Kidney tubule cell (primary cell): Measurements from ENCODE around the gene CLNK.
A peak's percentile ranks its signal among the peaks of the same experiment; 100 is the strongest.

Experiments used
- DNase-seq: peaks from one replicate; pipeline ENCODE4 v3.0.0-alpha.2; 2018; ENCODE audit warnings: low spot score

The CLNK gene

DNA sequence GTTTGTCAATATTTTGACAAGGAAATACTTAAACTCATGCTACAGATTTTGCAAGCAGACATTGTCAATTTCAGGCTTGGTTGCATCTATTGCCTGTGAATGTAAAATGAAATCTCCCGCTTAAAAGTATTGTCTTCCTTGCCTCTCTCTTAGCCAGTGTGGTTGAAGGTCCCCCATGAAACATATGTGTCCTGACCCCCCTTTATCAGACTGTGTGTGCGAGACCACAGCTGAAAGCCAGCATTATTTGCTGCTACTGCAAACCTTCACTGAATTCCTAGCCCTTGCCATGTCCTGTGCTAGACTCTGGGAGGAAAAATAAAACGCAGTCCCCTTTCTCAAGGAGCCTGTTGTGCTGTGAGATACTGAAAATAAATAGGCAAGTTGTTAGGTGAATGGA, 16.6 kb upstream of the CLNK start:
- no peak for DNase-seq

DNA sequence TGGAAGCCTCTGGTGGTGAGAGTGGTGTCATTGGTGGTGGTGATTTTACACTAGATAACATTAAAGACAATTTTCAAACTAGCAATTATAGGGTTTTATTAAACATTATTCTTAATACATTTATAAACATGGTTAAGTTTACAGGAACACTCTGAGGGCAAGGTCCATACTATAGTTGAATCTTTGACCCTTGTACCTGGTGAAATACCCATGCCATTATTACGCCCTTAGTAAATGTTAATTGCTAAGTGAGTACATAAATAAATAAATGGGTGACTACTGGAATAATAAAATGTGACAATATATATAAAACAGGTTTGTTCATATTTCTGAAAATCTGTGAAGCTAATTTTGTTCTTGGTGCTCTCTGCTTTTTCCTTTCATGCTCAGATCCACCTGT, 13.6 kb upstream of the CLNK start:
- no peak for DNase-seq

DNA sequence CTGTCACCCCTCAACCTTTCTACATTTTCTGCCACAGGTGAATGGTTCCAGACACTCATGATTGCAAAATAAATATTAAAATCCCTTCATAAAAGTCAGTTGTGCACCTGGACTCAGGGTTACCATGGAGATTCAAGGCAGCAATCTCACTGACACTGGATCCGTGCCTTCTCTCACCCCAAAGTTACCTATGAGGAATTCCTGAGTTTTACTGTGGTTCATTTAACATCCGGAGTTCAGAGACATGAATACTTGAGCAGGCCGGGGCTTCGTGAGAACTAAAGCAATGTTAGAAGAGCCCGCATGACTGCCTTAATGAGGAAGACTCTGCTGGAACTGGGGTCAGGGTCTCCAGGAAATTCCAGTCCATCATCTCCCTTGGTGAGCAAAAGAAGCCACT, 12.5 kb upstream of the CLNK start:
- peak; percentile 64 for DNase-seq

DNA sequence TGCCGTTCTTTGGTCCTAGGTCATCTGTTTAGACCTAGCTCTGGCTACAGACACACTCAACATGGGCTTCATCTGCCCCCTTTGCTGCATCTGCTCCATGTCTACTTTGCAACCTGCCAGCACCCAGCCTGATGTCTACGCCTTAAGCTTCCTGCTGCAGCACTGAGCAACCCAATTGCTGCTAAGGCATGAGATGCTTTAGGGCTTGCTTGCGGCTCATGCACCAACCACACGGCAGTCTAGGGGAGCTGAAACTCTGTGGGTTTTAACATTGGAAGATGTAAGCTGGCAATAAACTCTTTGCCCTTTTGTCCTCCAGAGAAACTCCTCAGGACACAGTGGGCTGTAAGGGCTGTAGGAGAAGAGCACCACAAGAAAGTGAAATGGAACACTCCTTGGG, 11.7 kb upstream of the CLNK start:
- no peak for DNase-seq

DNA sequence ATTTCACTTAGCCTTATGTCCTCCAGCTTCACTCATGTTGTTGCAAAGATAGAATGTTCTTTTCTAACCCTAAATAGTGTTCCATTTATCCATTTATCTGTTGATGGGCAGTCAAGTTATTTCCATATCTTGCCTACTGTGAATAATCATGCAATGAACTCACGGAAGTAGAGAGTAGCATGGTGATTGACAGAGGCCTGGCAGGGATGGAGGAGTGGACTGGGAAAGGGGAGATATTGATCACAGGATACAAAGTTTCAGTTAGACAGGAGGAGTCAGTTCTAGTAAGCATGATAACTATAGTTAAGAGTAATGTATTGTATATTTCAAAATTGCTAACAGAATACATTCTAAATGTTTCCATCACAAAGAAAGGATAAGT, 10.3 kb upstream of the CLNK start:
- DNase-seq = no peak

DNA sequence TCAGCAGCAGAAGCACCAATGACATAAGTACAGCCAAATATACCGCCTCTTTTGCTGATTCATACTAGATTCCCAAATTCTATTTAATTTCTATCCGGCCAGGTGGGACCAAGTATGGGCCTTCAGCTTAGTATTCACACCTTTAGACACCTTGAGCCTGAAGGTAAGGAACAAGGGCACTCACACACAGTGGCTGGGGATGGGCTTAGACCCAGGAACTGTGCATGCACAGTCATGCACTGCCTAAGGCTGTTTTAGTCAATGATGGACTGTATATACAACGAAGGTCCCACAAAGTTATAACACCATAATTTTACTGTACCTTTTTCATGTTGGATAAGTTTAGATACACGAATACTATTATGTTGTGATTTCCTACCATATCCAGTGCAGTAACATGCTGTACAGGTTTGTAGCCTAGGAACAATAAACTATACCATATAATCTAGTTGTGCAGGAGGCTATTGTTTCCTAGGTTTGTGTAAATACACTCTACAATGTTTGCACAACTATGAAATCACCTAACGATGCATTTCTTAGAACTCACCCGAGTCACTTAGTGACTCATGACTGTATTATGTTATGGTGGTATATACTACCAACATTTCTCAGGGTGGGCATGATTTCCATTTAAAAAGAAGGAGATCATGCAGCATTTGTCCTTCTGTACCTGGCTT, 9.7 kb upstream of the CLNK start:
- peak; percentile 19 for DNase-seq

DNA sequence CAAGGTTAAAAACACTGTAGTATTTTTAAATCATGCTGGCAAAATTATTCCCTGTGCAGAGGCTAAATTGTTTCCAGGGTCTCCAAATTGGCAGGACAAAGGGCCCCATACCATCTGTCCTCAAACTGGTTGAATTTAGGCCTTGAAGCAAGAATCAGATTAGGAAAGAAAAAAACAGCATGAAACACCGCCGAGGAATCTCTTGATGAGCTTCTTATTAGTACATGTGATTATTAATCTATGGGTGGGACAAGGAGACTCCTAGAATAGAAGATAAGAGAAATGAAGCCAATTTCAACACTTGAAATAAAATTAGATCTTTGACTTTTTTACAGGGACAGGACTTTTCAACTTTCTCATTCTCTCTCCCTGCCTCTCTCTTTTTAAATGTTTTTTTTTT, 7.1 kb upstream of the CLNK start:
- no peak for DNase-seq

DNA sequence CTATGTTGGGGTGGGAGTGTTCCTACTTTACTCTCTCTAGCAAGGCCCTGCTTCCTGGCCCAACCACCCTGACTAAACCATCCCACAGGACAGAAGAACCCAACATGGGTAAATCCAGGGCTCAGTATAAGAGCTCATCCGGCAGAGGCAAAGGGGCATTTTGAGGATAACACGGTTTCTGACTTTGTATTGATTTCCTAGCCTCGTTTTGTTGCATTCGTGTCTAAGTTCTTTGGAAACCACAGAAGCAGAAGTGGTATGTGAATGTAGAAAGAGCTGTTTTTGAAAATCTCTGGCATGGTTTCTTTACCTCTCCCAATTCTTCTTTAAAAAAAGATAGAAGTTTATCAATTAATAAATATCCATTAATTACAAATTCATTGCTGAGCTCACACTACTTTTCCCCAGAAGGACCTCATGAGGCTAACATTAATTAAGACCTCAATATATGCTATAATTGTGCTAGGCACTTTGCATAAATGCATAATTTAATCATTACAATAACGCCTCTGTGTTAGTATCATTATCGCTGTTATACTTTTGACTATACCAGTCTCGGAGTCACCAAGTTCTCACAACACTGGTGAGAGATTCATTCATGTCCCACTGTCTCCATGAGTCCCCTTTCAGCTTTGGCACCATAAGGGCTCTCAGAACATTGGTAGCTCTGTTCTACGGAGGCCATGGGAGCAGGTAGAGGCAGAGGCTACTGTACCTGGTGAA, 5.8 kb upstream of the CLNK start:
- no peak for DNase-seq

DNA sequence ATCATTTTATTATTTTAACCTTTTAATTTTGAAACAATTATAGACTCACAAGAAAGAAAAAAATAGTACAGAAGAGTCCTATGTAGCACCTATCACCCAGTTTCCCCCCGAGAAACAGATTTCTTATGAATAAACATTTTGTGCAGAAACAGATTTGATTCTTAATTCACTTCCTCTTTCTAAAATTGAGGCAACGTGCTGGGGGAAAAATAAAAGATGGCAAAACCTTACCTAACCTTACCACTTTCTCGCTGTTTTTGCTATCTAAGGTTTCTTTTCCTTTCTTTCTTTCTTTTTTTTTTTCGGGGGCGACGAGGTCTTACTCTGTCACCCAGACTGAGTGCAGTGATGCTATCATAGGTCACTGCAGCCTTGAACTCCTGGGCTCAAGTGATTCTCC, 4.3 kb upstream of the CLNK start:
- no peak for DNase-seq

DNA sequence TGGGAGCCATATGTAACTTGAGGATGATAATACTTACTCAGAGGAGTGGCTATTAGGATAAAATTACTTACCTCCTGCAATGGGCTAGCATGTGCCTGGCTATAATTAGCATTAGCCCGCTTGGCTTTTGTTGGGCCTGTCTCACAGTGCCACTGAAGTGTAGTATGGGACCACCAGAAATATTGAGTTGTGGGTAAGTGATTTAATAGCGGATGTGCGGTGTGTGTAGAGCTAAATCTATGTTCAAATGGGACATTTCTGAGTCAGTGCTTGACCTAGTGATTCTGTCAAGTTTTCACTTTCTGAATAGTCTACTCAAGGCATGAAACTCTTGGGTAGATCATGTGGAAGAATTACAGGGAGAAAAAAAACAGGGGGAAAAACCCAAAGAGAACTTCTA, 3.5 kb upstream of the CLNK start:
- DNase-seq = no peak

DNA sequence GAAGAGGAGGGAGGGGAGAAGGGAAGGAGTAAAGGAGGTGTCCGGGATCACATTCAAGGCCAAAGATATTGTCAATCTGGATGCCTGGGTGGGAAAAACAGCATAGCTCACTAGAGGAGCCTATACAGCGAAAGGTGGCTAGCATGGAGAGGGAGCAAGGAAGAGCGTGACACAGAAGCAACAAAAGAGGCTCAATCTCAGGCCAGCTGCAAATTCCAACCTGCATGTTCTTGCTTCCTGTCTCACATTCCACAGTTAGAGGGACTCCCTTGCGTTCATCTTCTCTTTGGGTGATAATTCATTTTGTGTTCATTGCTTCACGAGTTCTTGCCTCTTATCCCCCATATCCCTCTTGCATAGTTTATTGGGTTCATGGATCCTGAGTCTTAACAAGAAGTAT, 3.0 kb upstream of the CLNK start:
- no peak for DNase-seq

DNA sequence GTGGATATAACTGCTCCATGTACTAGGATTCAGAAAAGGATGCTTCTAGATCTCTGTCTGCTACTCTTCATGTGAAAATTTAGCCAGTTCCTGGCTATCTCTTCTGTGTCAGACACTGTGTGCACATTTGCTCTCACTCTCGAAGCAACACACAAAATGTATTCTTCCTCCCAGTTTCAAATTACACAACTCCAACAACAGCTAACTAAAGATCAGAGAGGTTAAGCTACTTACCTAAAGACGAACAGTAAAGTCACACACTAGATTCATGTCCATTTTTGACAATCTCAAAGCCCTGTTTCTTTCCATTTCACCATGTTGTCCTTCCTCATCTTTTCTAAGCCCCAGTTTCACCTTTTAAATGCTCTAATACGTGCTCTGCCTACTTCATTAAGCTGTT, 2.2 kb downstream of the CLNK start:
- DNase-seq = no peak

DNA sequence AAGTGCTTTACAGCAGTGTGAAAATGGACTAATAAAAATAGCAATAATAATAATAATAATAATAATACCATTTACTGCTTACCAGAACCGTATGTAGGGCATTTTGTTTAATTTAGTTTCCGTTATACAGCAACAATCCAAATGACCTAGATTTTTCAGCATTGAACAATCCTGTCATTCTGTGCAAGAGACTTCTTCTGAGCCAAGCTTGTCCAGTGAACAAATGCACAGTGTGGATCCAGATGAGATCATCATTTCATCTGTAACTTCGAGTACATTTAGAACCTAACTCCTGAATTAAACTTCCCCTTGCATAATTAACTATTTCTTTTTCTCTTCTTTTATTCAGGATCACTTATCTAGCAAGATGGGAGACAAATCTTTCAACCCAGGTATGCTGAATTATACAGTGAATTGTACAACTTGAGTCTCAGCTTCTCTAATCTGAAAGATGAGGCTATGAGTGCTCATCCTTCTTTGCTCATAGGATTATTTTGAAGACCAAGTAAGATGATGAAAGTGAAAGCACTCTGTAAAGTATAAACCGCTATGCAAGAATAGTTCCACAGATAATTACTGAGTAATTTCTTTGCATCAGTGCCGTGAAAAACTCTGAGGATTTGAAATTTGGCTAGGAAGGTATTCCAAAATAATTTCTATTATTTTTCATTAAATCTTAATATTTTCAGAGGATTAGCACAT, 6.6 kb downstream of the CLNK start:
- no peak for DNase-seq

DNA sequence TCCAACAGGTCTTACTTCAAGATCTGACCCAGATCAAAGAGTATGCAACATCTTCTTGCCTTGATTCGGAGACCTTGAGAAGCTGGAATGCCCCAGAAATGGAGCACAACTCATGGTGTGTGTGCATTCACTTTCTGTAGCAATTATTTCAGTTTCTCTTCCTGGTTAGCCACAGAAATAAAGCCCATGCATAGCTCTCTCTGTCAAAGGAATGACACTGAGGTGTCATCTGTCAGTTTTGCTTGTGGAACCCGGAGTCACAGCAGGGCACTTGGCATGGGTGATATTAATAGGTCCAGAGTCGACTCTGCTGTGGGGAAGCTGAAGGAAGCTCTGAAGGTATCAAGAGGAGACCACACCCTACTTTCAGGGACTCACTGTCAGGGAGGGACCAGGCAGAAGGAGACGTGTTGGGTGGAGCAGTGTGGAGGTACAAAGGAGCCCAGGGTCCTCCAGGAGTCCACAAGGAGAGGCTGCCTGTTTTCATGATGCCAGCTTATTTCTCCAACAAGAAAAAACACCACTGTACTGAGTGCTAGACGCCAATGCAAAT, 10.7 kb downstream of the CLNK start:
- DNase-seq = no peak

DNA sequence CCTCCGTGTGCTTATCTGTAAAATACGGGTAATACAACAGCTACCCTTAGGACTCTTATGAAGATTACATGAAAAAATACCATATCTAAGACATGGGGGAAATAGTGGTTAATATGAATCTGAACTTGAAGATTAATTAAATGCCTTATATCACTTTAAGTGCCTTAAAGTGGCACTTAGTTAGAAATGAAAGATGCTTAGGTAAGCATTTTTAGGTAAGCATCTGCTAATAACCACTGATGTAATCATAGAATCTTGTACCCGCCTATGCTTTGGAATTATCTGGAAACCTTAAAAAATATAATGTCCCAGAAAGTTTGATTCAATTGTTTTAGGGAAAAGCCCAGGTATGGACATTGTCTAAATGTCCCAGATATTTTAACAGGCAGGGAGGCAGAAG, 12.2 kb downstream of the CLNK start:
- no peak for DNase-seq

DNA sequence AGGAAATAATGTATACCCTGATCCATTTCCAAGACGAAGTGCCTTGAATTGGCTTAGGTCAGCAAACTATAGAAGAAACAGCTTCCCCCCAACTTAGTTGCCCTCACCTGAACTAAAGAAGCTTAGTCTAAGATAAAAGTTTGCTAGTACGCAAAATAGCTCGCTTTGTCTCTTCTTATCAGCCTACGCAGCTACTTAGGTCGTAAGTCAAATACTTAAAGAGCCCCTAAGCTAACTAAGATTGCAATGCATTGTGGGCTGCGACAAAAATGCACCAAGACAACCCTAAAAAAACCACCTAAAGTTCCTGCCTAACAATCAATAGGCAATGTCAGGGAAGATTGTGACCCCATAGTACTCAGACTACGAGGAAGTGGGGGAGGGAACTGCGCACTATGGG, 12.8 kb downstream of the CLNK start:
- no peak for DNase-seq

DNA sequence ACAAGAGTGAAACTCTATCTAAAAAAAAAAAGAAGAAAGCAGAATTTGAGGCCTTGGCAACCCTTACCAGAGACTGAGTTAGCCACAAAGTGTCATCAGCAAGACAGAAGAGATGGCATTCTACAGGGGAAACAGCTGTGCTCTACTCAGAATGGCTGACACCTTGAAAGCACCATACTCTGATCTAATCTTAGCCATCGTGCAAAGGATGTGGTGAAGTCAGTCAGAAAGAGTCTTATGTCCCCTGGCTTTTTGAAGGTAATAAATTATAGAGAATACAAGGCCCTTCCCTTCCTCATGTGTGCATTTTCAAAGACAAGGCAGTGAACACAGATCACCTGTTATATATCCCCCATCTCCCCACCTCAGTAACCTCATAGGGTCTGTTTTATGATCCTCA, 13.2 kb downstream of the CLNK start:
- no peak for DNase-seq

DNA sequence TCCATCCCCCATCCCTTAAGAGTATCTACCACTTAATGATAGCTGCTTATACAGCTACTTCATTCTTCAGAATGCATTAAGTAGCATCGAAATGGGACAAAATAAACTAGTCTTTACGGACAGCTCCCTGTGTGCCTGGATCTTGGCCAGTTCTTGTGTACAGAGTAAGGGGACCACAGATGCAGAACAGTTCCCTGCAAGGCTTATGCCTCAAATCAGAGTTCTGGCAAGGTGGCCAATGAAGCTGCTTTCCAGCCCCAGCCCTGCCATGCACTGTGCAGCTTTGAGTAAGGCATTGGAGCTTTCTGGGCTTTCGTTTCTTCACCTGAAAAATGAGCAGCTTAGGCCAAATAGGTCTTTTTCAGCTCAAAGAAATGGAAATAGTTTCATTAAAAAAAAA, 14.2 kb downstream of the CLNK start:
- DNase-seq = no peak

DNA sequence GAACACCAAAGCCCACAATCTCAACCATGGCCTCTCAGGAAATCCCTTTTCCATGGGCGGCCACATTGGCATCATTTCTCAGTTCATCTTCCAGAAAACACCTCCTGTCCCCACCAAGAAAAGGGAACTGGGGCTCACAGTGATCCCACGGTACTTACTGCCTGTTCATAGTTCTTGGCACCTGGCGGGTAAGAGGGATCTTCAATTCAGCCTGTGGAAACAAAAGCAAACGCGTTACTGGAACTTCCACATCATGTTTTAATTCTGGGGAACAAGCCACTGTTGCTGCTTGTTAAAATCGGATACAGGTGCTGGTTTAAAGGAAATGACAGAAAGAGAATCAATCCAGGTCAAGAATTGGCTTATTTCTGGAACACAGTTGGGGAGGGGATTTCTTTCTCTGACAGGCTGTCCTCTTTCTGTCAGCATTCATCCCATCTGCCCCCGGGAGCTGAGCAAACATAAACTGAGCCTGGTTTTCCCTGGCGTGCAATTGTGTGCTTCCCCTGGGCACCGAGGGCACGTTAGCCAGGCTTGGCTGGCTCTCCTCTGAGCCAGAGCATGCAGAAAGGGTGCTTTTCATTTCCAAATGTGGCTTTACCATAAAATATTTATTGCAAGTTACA, 16.8 kb downstream of the CLNK start:
- no peak for DNase-seq

DNA sequence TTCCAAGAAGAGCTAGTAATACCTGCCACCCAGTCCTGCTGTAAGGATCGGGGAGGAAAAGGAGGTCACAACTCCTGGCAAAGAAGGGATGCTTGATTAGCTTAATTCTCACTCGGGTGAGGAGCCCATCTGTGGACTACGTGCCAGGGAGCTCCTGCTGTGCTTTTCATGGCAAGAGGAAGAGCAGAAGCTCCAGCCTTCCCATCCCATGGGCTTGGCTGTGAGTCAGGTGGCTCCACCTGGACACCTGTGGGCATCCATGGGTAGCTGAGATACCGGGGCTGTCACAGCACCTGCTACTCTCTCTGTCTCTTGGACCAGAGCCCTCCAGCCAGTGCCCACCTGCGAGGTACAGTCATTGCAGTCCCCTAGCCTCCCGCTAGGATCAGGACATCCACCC, 18.0 kb downstream of the CLNK start:
- no peak for DNase-seq

DNA sequence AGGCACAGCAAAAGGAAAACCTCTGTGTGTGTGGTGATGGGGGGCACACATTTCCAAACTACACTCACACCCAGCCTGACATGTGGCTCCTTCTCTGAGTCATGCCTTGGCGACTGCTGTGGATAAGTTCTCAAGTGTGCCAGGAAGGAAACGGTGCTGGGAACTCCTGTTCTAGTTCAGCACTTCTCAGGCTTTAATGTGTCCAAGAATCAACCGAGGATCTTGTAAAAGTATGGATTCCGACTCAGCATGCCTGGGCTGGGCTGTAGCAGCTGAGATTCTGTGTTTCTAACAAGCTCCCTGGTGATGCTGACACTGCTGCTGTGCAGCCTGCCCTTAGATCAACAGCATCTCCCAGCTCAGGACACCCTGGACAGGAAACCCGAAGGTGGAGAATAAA, 20.2 kb downstream of the CLNK start:
- DNase-seq = peak; percentile 57

DNA sequence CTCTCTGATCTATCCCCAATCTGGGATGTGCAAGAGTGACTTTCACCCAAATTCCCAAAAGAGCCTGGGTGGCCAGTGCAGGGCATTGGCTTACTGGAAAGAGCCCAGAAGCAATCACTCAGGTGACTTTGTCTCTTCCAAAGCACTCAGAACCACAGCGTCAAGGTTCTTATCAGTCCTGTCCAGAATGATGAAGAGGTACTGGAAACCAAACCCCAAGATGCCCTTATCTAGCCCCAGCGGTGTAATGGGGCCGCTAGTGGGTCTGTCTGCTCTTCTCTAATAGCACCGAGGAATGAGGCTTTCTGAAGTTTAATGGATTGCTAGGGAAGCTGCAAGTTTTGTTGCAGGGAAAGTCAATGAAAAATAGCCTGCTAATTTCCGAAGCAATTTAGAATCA, 21.6 kb downstream of the CLNK start:
- DNase-seq = no peak

DNA sequence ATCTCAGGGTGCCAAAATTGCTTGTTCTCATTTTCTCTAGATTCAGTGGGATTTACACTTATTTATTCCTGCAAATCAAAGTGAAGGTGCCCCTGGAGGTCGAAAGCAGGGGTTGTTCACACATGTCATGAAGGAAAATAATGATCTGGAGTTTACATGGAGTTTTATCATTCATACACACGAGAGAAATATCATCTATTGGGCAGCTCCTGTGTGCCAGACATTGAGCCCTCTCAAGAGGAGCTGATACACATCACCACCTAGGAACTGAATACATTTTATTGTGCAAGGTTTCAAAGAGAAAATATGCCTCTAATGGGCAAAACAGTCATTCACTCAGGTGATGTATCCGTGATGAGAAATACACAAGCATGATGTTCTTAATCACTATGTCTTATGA, 23.5 kb downstream of the CLNK start:
- DNase-seq = no peak
